ENCODE results near the gene FKBP3. TPM values are rescaled to one million over a fixed set of nuclear protein-coding genes. Genes with fewer than 3 reads are reported as not detected.
A peak's percentile ranks its signal among the peaks of the same experiment; 100 is the strongest.
"Not testable (repeated sequence)": the region's sequence is repeated elsewhere in the genome, so short reads cannot be mapped to it uniquely, and the experiment has no call there.

FKBP3 gene
- polyA plus RNA-seq (ENCODE audit: insufficient read length), result 114 TPM

DNA sequence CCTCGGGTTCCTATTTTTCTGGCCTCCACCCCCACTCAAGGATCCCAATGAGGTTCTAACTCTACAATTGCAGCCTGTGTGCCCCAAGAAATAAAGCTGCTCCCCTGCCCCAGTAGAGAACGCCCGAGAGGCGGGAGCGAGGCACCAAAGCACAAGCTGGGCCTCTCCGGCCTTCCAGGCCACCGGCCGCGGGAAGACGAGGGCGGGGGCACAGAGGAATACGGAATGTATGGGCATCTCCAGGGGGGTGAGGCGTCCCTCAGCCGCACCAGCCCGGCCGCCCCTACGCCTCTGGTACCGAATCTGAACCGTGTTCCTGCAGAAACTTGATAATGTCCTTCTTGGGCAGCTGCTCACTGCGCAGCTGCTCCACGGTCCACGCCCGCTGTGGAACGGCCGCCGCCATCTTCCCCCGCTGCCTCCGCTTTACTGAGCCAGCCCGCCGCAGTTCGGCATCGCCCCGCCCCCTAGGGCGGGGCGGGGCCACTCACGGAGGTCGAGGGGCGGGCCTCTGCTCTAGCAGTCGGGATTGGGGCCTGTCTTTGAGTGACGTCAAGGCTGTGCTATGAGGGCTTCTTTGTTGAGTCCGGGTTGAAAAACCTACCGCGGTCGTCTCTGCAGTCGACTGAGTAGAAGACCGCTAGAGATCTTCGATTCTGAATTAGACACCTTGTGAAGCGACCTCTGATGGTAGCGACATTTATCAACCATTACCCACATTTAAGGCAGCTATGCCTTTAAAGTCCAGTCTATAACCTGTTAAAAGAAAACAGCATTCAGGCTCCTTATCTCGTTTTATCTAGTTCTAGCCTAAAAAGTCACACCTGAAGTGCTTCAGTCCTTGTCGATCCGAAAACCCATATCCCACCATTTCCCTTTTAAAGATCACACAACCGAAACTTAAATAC, at the start of gene FKBP3:
FKBP3 (minus strand) TSS at position 431 of the 908 bp plus-strand sequence; CDS start at position 406, 25 bp downstream.
- DNase-seq (ENCODE audit: low read depth), result peak; percentile 98

DNA sequence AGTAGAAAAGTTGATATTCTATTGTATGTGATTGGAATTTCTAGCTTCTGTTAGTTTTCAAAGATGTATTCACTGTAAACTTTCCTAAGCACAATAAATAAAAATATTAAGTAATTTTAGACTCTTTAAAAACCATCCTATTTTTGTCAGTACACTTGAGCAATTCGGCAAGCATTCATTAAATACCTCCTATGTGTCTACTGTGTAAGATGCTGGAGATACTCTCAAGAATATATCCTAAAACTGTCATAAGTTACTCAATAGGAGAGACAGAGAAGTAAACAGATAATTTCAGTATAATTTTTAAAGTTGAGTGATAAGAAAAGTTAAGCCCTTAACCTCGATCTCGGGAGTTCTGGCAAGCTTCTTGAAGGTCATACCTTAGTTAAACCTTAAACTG, 47.5 kb upstream of the FKBP3 start:
- DNase-seq (ENCODE audit: low read depth), result no peak

DNA sequence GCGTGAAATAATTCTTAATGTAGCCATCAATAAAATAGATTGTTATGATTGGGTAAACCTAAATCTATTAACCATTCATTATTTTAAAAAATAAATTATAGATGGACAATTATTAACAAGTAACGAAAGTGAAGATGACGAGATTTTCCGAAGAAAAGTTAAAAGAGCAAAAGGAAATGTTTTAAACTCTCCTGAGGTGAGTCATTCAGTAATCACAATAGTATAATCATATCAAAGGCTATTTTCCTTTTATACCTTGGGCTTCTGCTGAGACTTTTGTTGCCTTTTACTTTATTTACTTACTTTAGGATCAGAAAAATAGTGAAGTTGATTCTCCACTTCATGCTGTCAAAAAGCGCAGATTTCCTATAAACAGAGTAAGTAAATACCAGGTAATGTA, 47.0 kb upstream of the FKBP3 start:
- DNase-seq (ENCODE audit: low read depth), result no peak

DNA sequence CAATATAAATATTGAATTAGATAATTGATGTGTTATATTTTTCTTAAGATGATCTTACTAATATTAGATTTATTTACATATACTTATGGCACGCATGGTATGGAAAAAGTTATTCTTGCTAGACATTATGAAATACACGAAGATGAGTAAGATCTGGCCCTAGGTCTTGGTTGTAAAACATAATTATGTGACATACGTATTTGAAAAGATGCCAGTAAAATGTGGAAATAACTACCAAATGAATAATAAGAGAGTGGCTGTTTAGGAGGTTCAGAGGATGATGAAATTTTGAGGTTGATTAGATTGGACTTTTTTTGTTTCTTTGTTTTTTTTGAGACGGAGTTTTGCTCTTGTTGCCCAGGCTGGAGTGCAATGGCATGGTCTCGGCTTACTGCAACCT, 42.8 kb upstream of the FKBP3 start:
- DNase-seq (ENCODE audit: low read depth), result no peak

DNA sequence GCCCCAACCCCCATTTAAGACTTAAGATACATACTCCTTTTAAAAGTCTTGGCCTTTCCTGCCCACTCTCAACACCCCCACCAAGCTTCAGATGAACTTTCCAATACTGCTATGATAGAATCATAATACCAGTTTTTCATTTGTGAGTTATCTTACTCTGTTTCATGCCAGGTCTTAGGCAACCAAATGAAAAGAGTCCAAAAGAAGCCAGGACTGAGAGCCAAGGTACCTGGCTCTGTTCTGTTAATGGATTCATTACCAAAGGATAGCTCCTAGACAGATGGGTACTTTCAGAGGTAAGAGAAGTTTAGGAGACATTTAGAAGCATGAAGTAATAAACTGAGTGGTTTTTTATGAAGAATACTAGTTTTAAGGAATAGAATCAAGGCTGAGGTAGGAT, 35.6 kb upstream of the FKBP3 start:
- DNase-seq (ENCODE audit: low read depth), result no peak

DNA sequence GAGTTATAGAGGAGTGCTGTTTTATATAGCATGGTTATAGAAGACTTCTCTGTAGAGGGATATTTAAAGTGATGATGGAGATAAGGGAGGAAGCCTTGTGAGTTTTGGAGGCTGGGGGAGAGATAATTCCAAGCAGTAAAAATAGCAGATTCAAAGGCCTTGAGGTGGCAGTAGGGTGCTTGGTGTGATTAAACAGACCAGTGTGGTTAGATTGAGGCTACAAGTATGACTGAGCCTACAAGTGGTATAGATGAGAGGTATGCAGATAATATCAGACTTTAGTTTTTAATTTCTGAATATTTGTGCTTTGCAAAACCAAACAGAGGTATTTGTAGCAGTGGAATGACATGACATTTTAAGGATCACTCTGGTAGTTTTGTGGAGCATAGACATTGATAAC, 21.8 kb upstream of the FKBP3 start:
- DNase-seq (ENCODE audit: low read depth), result no peak

DNA sequence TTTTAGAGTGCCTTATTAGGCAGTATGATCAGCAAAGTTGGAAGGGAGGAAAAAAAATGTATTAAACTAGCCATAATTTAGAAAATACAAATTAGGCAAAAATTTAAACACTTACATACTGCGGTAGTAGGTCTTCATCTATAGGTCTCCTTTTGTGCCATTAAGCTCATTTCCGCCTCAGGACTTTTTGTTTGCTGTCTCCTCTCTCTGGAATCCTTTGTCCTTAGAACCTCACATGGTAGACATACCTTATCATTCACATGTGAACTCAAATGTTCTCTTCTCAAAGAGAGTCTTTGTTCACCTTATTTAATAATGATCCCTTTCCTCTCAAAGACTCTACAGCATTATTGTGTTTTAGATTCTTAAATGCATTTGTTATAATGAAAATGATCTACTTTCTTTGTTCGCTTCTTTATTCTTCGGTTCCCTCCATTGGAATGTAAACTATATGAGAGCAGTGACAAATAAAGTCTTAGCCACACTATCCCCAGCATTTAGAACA, 16.2 kb upstream of the FKBP3 start:
- no peak for DNase-seq (ENCODE audit: low read depth)

DNA sequence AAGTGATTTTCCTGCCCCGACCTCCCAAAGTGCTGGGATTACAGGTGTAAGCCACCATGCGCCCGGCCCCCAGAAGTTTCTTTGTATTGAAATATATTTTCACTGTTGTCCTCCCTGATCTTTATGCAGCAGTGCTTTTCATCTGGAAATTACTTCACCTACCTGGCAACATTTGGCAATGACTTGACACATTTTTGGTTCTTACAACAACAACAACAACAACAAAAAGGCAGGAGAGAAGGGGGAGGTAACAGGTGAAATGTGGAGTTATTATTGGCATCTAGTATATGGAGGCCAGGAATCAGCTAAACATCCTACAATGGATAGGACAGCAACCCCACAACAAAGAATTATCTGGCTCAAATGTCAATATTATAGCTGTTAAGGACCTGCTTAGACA, 15.3 kb upstream of the FKBP3 start:
- no peak for DNase-seq (ENCODE audit: low read depth)

DNA sequence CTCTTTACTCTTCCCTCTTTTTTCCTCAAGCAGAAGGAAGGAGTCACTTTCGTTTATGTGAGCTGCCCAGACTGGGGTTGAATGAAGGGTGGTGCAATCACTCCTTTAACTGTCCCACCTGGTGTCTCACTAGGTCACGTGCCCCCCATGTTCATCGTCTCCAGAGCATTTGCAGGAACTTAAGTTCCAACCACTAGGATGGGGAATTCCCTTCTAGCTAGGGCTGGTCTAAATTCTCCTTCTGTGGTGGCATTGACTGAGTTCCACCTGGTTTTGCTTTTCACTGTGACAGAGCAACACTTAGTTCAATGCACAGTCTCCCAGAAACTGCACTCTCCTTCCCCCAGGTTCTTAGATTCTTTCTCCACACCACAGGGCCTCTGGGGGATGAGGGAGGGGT, 10.9 kb upstream of the FKBP3 start:
- DNase-seq (ENCODE audit: low read depth), result no peak

DNA sequence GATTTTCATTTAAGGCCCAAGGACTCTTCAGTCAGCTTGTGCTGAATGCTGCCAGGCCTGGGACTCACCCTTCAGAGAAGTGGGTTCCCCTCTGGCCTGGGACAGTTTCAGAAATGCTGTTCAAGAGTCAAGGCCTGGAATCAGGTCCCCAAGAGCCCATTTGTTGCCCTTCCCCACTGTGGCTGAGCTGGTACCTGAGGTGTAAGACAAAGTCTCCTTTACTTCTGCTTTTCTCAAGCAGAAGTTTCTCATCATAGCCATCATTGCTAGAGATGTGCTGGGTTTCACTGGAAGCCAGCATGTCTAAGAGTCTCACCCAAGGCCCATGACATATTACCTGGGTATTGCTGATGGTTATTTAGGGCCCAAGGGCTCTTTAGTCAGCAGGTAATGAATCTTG, 10.4 kb upstream of the FKBP3 start:
- no peak for DNase-seq (ENCODE audit: low read depth)

DNA sequence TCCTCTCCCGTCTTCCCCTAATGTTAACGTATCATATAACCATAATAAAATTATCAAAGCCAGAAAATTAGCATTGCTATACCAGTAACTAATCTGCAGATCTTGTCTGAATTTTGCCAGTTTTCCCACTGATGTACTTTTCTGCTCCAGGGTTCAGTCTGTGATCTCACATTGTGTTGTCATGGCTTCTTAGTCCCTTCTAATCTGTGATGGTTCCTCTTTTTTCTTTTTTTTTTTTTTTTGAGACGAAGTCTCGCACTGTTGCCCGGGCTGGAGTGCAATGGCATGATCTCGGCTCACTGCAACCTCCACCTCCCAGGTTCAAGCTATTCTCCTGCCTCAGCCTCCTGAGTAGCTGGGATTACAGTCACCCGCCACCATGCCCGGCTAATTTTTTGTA, 7.8 kb upstream of the FKBP3 start:
- not testable (repeated sequence) for DNase-seq (ENCODE audit: low read depth)

DNA sequence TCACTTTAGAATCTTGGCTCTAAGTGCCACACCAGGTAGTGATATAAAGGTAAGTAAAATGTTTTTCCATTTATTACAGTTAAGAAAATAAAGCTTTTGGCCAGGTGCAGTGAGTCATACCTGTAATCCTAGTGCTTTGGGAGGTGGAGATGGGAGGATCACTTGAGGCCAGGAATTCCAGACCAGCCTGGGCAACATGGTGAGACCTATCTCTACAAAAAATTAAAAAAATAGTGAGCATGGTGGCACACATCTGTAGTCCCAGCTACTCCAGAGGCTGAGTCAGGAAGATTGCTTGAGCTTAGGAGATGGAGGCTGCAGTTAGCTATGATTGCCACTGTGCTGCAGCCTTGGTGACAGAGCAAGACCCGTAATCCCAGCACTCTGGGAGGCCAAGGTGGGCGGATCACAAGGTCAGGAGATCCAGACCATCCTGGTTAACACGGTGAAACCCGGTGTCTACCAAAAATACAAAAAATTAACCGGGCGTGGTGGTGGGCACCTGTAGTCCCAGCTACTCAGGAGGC, 6.4 kb upstream of the FKBP3 start:
- DNase-seq (ENCODE audit: low read depth), result no peak

DNA sequence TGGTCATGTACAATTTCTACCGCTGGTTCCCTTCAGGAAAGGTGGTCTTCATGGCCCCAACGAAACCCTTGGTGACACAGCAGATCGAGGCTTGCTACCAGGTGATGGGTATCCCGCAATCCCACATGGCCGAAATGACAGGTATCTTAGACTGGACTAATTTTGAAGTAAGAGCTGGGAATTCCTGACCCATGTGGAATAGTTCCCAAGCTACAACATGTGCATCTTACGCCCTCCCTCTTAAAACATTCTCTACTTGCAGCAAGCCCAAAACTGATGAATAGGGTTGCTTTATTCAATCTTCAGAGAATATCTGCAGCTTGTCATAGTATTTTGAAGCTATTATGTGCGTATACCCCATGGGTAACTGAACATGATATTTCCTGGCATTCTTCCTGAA, 2.1 kb upstream of the FKBP3 start:
- DNase-seq (ENCODE audit: low read depth), result no peak

DNA sequence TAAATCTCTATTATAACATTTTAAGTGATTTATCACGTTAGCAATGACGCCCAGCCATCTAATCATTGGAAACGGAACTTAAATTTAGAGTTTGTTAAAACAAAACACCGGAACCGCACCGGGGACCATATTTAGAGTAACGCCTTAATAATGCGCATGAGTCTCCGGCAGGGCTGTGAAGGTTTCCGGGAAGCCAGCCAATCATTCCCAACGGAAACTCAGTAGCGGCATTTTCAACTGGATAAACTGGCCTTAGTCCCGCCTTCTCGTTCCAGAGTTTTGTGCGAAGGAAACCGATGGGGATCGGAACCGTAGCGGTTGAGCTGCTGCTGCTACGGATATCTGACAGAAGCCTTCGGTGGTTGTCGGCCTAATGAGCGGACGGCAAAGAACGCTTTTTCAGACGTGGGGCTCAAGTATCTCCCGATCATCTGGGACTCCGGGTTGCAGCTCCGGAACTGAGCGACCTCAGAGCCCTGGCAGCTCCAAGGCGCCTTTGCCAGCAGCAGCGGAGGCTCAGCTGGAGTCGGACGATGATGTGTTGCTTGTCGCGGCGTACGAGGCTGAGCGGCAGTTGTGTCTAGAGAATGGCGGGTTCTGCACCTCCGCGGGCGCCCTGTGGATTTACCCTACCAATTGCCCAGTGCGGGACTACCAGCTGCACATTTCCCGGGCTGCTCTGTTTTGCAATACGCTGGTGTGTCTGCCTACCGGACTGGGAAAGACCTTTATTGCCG, 1.5 kb upstream of the FKBP3 start, which contains the start of gene FANCM:
FANCM (plus strand) TSS at position 272 of the 737 bp plus-strand sequence; CDS start at position 374, 102 bp downstream.
- peak; percentile 99 for DNase-seq (ENCODE audit: low read depth)

DNA sequence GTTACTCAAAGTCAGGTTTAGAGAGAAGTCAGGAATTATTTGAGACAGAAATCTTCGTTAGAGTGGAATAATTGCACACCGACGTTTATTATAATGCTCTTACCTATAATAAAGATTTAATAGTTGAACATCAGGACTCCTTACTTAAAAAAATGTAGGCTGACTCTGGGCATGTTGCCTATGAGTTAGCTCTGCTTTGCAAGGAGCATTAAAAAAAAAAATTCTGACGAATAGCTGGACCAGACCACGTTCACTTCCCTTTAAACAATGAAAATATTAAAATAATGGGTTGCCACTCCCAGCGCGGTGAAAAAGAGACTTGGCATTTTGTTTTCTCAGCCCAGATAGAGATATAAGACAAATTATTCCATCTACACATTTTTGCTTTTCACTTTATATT, 875 bp upstream of the FKBP3 start:
- peak; percentile 28 for DNase-seq (ENCODE audit: low read depth)

DNA sequence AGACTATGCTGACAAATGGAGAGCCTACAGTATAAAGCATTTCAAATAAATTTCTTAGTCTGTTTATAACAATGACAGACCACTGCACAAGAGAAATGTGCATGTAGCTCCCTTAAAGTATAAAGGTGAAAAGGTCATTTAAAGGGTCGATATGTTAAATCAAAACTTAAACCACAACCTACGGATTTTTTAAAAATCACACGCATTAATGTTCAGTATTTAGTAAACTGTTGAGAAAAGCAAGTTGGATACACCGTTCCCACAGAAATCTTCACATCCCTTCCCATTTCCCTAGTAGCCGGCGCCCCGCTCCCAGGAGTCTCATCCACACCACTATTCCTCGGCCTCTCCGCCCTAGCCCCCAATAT, 614 bp downstream of the FKBP3 start:
- no peak for DNase-seq (ENCODE audit: low read depth)

DNA sequence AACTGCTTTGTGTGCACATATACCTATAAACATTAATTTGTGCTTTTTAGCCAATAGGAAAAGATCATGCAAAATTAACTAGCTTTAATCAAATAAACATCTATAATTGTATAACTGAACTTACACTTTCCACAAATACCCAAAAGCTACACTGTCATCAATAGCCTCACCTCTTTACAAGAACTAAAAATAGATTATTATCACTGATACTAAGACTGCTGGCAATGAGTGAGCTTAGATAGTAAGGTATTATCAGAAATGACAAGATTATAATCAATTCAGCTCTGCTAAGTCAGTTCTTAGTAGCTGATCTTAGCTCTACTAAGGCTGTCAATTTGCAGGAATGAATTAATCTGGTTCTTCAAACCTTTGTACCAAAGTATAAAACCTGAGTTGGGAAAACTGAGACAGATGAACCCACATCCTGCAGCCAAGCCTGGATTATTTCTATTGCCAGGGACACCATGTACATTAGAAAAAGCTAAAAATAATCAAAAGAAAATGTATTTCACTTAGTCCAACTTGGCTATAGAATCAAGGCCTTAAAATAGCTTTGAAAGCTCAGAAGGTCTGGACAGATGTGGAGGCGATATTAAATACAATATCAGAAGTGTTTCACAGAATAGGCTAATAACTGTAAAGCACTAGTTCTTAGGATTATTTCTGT, 5.2 kb downstream of the FKBP3 start:
- no peak for DNase-seq (ENCODE audit: low read depth)

DNA sequence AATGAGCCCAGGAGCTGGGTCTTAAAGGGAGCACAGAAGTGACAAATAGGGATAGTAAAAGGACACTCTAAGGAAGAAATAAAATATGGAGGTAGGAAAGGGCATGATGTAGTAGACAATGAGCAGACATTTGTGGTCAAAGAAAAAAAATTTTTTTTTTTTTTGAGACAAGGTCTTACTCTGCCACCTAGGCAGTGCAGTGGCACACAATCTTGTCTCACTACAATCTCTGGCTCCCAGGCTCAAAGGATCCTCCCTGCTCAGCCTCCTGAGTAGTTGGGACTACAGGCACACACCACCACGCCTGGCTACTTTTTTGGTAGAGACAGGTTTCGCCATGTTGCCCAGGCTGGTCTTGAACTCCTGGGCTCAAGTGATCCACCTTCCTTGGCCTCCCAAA, 8.5 kb downstream of the FKBP3 start:
- no peak for DNase-seq (ENCODE audit: low read depth)

DNA sequence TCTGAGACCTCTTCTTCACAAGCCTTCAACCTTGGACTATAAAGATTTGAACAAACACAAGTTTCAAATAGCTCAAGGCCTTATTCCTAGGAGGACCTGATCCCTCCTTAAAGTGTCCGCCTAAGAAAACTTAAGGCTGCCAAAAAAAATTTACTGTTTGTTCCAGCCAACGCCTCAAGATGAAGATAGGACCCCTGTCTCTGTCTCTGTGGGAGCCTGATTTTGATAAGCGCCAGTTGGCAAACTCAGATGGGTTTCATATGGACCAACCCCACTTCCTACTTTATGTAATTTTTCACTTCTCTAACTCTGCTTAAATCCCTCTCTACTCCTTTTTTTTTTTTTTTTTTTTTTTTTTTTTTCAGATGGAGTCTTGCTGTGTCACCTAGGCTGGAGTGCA, 11.0 kb downstream of the FKBP3 start:
- DNase-seq (ENCODE audit: low read depth), result no peak

DNA sequence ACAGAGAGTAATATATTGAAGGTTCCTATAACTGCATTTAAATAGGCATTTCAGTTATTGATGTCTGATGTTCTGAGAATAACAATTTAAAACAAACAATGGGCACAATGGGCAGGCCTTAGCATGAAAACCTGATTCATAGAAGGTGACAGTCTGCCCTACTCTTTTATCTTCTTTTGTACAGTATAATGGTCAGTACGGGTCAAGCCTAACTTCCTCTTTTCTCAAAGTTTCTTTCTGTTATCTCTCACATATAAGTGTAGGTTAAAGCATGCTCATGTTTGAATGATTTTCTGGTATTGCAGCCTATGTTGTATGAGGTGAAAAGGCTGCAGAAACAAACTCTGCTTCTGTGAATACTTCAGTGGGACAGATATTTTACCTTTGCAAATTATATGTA, 14.2 kb downstream of the FKBP3 start:
- no peak for DNase-seq (ENCODE audit: low read depth)

DNA sequence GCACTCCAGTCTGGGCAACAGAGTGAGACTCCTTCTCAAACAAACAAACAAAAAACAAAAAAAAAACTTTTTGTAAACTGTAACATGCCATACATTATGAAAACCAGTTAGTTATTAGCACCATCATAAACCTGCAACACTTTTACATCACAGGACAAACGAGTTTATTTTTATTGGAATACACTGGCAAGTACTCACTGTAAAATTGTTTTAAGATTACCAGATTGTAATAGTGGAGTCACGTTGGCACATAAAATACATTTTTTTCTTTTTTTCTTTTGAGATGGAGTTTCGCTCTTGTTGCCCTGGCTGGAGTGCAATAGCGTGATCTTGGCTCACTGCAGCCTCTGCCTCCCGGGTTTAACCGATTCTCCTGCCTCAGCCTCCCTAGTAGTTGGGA, 15.7 kb downstream of the FKBP3 start:
- DNase-seq (ENCODE audit: low read depth), result no peak

DNA sequence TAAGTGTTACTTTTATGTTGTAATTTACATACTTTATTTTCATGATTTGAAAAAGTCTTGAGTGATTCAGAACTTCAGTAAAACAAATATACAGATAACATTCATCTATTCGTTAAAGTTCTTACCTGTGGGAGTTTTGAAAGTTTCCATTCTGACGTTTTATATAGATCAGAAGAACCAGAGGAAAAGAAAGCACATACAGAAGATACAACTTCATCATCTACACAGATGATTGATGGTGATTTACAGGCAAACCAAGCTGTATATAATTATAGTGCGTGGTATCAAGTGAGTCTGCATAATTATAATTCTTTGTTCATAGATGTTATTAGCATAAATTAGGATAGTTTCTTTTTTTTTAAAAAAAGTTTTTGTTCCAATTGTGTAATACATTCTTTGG, 20.0 kb downstream of the FKBP3 start:
- no peak for DNase-seq (ENCODE audit: low read depth)

All from forelimb muscle (tissue), 1 donor.